Measurements from ENCODE around the gene CENPU.

Gene CENPU

DNA sequence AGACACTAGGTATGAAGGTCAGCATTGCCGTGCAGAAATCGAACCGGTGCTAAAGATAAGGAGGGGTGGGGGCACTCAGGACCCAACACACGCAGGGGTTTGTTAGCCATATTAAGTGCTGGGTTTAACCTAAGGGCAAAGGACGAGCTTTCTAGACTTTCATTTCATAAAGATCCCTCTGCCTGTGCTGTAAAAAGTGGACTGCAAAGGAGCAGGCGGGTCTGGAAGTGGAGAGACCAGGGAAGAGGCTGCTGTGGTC, 85.9 kb downstream of the CENPU start:
- Histone ChIP-seq H3K27ac (ENCODE audit: low read length) (no peak overlapping the region), H3K27me3 (ENCODE audit: control insufficient read depth, insufficient read depth, low read length) (no peaks in the 10 kb centered on the region), H3K9me3 (ENCODE audit: control insufficient read depth, low read depth, low read length) (no peaks in the 10 kb centered on the region), H3K4me1 (ENCODE audit: control insufficient read depth, low read depth, low read length) (peaks cover 45% of the 10 kb centered on the region), H3K36me3 (ENCODE audit: control insufficient read depth, low read depth, low read length) (peaks cover 4% of the 10 kb centered on the region), H3K4me3 (ENCODE audit: low read length) (peak overlapping the region; percentile 98), H3K9ac (ENCODE audit: low read length) (peak overlapping the region; percentile 79)

DNA sequence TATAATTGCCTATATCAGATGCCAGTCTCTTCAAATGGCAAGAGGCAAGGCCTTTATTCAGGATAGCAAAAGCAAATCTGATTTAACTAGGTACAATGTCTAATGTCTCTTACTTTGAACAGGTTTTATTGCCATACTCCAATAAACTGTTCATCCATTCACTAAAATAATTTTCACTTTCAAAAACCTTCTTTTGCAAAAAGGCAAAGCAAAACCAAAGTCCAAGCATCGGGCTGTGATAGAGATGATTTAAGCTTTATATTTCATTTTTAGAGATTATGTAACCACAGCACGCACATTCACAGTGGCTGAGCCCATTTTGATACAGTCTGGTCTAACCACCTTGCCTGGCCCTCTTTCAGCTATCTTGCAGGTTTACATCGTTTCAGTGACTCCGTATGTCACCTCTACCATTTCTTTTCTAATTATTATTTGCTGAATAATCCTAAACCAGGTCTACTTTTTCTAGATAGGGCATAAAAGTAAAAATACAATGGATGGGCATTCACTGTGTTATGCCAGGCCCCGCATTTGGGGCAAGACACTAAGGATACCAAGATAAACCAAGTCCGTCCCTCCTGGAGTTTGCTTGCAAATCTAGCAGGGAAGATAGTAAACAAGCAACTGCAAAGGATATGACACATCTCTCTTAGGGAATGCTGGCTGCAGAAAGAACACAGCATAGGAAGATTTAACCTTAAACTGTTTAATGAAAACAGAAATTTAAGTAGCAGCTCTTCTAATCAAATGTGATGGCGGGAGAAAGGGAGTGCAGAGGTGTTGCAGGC, 86.4 kb downstream of the CENPU start:
- no peaks in the 10 kb centered on the region for H3K9me3 ChIP-seq (ENCODE audit: control insufficient read depth, low read depth, low read length)
- peaks cover 50% of the 10 kb centered on the region for H3K4me1 ChIP-seq (ENCODE audit: control insufficient read depth, low read depth, low read length)
- peak overlapping the region; percentile 79 for H3K9ac ChIP-seq (ENCODE audit: low read length)
- H3K27me3 ChIP-seq (ENCODE audit: control insufficient read depth, insufficient read depth, low read length): no peaks in the 10 kb centered on the region
- H3K36me3 ChIP-seq (ENCODE audit: control insufficient read depth, low read depth, low read length): peaks cover 4% of the 10 kb centered on the region
- H3K4me3 ChIP-seq (ENCODE audit: low read length): peak overlapping the region; percentile 98
- H3K27ac ChIP-seq (ENCODE audit: low read length): no peak overlapping the region

DNA sequence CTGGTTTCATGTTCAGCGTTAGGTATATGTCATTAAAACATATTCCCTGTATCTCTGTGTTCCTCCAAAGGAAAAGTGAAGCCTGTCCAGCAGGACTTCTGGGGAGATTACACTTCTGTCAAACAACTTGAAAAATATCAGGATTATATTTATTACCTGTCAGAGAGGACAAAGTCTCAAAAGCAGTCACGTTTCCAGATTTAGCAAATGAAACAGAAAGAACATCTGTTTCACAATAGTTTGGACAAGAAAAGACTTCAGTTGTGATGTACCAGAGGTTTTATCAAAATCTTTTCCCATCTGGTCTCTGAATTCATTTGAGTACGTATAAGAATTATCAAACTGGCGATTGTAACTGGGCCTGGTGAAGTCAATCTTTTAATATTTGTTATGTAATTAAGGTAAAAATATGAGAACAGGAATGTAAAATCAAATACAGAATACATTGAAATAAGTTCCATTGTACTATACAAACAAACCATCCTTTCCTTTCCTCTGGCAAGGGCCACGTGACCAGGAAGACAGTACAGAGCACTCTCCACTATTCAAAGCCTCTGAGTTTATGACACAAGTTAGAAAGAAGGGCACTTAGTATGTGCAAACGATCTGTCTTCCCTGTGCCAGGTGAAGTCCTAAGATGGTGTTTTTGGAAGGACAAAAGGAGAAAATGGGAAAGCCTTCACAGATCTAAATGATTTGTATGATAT, 87.8 kb downstream of the CENPU start:
- Histone ChIP-seq H3K4me1 (ENCODE audit: control insufficient read depth, low read depth, low read length) (peaks cover 52% of the 10 kb centered on the region), H3K9ac (ENCODE audit: low read length) (no peak overlapping the region), H3K9me3 (ENCODE audit: control insufficient read depth, low read depth, low read length) (no peaks in the 10 kb centered on the region), H3K36me3 (ENCODE audit: control insufficient read depth, low read depth, low read length) (peaks cover 7% of the 10 kb centered on the region), H3K4me3 (ENCODE audit: low read length) (peak overlapping the region; percentile 12), H3K27me3 (ENCODE audit: control insufficient read depth, insufficient read depth, low read length) (no peaks in the 10 kb centered on the region), H3K27ac (ENCODE audit: low read length) (no peak overlapping the region)

DNA sequence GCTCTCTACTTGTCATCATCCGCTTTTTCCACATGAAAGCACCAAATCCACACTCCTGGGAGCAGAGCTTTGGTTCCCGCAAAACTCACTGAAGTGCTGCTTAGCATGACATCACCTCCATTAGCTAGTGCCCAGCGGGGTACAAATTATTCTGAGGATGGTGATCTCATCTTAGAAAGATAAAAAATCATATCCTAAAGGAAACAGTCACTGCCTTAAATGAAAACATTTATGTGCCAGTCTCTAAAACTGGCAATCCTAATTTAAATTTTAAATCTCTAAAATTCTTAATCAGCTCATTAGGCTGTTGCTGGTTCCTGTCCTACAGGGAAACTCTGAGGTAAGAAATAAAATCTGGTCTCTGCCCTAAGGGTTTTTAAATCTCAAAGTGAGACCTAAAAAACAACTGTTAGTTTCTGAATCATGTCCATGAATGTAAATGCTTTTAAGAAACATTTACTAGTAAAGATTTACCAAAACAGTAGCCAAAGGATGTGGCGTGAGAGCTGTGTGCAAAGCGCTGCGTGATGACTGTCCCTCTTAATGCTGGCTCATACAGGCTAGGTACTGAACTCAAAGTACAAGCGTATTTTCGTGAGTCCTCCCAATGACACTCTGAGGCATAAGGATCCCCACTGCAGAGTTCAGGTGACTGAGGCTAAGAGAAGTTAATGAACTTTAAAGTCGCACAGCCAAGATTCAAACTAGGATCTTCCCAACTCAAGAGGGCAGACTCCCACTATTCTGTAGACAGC, 89.2 kb downstream of the CENPU start:
- H3K4me3 ChIP-seq (ENCODE audit: low read length): no peak overlapping the region
- H3K9ac ChIP-seq (ENCODE audit: low read length): peak overlapping the region; percentile 36
- no peaks in the 10 kb centered on the region for H3K27me3 ChIP-seq (ENCODE audit: control insufficient read depth, insufficient read depth, low read length)
- H3K9me3 ChIP-seq (ENCODE audit: control insufficient read depth, low read depth, low read length): no peaks in the 10 kb centered on the region
- peaks cover 9% of the 10 kb centered on the region for H3K36me3 ChIP-seq (ENCODE audit: control insufficient read depth, low read depth, low read length)
- H3K27ac ChIP-seq (ENCODE audit: low read length): no peak overlapping the region
- peaks cover 45% of the 10 kb centered on the region for H3K4me1 ChIP-seq (ENCODE audit: control insufficient read depth, low read depth, low read length)
